Limb (tissue), 2 donors: Measurements from ENCODE around the gene RIC3.

Source experiments
- DNase-seq, 2 donors: peaks; one replicate each; pipeline ENCODE4 v3.0.0-alpha.2; 2016; ENCODE audit errors: extremely low spot score in 2 of 2

RIC3 gene

DNA sequence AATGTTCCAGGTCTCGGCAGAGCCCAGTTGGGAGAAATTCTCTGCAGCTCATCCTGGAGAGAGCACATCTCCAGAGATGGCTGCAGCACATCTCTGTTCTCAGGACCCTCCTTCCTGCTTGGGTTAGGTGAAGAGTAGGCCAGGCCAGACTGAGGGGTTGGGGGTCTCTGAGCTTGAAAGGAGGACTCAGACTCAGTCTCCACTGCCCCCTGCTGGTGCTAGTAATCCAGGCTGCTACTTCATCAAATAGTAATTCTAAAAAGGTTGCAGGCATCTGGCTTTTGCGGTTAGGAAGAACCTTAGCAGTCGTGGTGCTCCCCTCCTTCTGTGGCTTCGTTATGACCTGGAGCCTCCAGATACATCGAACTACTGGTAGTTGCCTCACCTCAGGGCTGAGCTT, 78.1 kb downstream of the RIC3 start:
- peak; percentile 35 to 80 for DNase-seq

DNA sequence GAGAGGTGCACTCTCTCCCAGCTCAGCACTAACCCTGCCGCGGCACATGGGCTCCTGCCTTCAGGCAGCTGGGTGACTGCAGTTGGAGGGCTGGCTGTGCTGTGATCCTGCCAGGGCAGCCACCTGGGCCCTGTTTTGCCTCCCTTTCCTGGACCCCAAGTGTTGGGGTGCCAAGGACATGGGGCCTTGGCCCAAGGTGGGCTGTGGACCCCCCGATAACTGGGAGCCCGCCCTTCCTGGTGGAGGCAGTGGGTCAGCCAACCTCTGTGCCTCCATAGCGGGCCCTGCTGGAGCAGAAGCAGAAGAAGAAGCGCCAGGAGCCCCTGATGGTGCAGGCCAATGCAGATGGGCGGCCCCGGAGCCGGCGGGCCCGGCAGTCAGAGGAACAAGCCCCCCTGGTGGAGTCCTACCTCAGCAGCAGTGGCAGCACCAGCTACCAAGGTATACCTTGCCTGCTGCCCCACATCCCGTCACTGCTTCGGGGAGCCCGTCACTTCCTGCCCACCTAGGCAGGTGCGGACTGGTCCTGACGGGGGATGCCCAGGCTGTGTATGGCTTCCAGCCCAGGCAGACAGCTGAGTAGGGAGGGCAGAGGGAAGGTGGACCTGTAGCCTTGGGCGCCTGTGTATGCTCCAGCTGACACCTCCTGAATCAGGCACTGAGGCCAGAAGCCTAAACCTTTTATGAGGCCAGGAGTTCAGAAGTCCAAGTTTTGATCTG, 78.9 kb downstream of the RIC3 start:
- no peak for DNase-seq

GRCh38 chr11:8087756-8088155, 81.1 kb downstream of the RIC3 start:
- DNase-seq, result no peak

GRCh38 chr11:8087185-8087584, 81.6 kb downstream of the RIC3 start:
- DNase-seq, result no peak

DNA sequence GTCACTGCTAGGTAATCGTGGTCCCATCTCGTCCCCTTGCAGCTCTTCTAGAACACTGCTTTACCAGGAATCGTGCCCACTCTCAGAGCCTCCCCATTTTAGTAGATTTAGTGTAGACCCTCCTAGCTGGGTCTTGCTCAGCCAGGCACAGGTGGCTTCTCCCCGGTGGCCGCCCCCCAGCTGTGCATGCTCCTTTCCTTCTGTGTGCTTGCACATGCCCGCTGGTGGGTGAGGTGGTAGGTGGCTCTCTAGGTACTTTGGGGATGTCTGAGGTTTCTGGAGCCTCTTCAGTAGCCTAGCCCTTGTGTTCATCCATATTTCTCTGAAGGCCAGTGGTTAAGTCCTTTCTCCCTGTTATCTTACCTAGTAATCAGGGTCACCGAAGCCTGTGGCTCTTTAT, 82.3 kb downstream of the RIC3 start:
- DNase-seq, result no peak

DNA sequence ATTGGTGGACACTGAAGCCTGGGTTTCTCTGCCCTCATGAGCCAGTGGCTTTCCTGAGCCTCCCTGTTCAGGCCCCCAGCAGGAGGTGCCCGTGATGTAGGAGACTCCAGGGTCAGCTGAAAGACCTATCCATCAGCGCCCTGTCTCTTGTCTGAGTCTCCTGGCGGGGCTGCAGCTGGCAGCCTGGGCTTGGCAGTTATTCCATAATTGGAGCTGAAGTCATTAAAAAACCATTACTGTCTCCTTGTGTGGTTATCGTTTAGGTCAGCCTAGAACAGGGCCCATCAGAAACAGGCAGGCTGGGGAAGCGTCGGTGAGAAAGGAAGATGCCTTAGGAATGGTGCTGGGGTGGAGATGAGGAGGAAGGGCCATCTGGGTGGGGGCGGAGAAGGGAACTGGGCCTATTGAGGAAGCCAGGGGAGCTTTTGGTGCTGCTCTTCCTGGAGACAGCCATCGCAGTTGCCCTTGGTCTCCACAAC, 82.8 kb downstream of the RIC3 start:
- no peak for DNase-seq

- no peak for DNase-seq
Observed at GRCh38 chr11:8085011-8085645, 83.7 kb downstream of the RIC3 start.

DNA sequence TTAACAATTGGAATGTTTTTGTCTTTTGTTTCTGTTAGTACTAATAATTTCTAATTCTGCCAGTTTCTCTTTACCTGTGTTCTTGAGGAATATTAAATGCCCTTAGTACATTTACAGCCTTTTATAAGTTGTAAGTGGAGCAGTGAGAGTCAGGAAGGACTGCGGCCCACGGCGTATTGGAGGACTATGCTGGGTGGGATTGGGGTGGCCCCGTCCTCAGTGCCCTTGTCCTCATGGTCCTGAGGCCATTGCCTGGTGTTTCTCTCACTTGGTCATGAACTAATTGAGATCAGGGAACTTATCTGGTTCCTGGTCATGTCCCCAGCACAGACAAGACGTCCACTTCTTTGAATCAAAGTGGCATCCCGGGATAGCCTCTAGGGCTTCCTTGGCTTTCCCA, 84.5 kb downstream of the RIC3 start:
- no peak for DNase-seq

DNA sequence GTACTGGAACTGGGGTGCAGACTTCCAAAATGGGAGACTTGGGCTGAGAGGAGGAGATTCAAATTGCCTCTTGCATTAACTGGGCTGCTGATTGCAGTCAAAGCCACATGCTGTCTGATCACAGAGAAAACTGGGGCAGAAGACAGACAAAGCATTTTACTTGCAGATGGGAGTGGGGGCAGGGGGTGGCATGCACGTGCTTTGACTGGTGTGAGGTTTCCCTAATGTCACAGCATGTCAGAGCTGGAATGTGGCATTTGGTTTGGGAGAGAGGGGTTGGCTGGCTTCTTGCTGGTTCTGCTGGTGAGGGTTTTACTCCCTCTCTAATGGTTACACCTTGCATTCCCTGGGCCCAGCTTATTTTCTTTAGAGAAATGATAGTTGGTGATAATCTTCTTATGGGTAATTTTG, 84.9 kb downstream of the RIC3 start:
- no peak for DNase-seq

GRCh38 chr11:8083088-8083395, 85.8 kb downstream of the RIC3 start:
- no peak for DNase-seq

DNA sequence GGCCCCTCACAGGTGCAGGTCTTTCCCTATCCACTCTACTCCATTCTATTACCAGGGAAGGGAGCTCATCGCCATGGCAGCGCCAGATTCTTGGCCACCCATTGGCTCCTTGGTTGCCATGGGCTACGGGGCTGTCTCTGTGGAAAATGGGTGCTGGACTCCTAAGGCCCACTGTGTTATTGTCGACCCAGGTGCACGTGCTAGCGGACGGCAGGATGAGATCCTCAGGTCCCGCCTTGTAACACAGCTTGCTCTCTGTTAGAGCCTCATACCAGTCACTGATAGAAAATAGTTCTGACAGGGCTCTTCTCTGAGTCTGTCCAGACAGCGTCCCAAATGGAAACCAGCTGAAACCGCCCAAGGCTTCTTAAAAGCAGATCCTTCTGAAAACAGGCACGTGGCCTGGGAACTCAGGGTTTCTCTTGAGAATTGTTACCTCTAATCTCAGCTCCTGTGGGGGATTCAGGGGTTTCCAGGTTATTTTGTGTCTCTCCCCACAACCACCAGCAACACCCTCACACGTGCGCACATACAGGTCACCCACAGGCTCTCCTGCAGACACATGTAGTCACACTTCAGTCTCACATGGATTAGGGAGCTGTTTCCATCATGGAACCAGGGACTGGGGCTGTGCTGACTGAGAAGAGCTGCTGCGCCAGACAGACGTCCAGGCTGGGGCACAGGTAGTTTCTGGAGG, 86.3 kb downstream of the RIC3 start:
- DNase-seq, result peak in 1 of 2 donors; percentile 57

- peak in 1 of 2 donors; percentile 67 for DNase-seq
Observed at GRCh38 chr11:8081591-8082250, 87.1 kb downstream of the RIC3 start.

- peak; percentile 24 to 81 for DNase-seq
Observed at GRCh38 chr11:8080674-8081590, 87.9 kb downstream of the RIC3 start, which contains the start of gene TUB. Gene TUB, plus strand, starts transcription at chr11:8081211. Its CDS starts 300 bp downstream, at chr11:8081511.

DNA sequence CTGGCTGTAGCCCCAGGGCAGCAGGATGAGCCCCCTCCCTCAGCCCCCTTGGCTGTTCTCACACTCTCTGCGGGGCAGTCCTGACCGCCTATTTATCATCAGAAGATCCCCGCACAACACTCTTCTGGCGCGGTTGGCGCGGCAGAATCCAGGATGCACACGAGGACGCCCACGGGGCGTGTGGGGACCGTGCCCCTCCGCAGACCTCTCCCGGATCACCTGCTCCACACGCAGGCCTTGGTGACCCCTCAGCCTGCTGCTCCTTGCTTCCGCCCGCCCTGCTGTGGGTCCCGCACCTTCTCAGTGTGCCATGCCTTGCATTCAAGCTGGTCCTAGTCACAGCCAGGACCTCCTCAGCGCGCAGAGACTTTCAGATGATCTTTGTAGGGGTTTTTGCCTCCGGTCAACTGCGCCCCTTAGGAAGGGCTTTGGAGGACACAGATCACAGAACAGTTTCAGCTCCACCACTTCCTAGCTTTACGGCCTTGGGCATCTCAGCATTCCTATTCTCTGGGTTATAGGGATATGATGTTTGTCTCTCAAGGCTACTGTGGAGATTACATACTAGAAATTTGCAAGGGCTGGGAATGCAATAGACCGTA, 88.7 kb downstream of the RIC3 start:
- DNase-seq, result no peak

DNA sequence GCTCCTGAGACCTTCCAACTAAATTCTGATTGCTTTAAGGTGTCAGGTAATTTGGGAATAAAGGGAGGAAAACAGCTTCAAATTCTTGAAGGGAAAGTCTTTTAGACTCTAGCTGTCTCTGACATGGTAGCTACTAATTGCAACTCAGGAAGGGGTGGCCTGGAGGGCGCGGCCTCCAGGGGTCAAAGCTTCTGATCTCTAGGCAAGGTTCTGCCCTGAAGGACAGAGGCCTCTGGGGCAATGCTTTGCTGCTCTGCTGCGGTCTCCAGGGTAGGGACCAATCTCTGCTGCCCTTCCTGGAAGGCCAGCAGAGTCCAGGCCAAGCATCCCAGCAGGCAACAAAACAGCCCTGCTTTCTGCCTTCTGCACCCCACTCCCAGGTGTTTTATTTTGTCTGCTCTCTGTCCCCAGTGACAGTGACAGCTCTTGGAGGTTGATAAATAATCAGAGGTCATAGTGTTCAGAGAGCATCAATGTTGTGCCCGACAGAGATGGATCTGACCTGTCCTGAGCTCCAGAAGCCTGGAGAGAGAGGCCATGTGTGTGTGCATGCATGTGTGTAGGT, 89.6 kb downstream of the RIC3 start:
- no peak for DNase-seq

- DNase-seq, result no peak
Observed at GRCh38 chr11:8075119-8075726, 93.6 kb downstream of the RIC3 start.

DNA sequence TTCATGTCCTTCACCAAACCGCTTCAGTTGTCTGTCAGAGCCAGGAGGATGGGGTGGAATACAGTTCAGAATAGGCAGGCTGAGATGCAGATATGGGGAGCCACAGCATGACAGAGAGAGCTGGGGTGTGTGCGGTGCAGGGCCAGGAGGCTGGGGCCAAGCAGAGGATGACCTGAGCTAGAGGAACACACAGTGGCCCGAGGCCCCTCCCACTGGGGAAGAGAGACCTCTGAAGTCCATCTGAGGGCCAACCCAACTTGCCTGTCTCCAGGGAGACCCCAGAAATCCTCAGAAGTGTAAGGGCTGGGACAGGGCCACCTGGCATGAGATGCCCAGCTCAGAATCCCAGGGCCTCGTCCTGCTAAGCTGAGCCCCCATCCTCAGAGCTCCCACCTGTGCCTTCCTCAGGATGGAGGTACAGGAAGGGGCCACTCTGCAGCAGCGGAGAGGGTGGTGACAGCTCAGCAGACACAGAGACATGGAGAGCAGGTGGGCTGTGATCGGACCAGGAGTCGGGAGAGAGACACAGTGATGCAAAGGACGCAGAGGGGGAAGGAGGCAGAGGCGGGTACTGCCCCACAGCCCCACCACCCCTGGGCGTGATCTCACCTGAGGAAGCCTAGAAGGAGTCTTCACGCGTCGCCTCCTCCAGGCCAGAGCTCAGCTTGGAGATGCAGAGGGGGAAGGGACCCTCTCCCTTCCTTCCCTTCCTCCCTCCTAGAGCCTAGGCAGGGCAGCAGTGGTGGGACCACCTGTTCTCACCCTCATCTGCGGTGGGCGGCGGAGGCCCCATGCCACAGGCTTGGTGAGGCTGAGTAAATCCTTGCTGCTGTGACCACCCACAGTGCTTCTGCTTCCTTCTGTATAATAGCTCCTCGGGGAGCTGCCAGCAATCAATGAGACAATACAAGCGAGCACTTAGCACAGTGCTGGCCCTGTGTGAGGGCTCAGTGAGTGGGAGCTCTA, 96.9 kb downstream of the RIC3 start:
- peak in 1 of 2 donors; percentile 25 for DNase-seq

- peak; percentile 27 to 30 for DNase-seq
Observed at GRCh38 chr11:8070417-8071115, 98.3 kb downstream of the RIC3 start.
